Amygdala (tissue), 56 donors: Measurements from ENCODE around the gene WNT3.

Experiments used
- DNase-seq, 56 donors: peaks; one replicate each; lab custom pipeline; 2025; lab: John Stamatoyannopoulos, UW

Gene WNT3

GRCh38 chr17:46789610-46790009 lies 28.9 kb downstream of the WNT3 start:
- no peak for DNase-seq

- DNase-seq = no peak
Measured at GRCh38 chr17:46788796-46789195, 29.7 kb downstream of the WNT3 start.

- DNase-seq = no peak
Measured at GRCh38 chr17:46788300-46788699, 30.2 kb downstream of the WNT3 start.

GRCh38 chr17:46787478-46787877 lies 31.0 kb downstream of the WNT3 start:
- no peak for DNase-seq

GRCh38 chr17:46785696-46786095 lies 32.8 kb downstream of the WNT3 start:
- no peak for DNase-seq

GRCh38 chr17:46783031-46783593 lies 35.4 kb downstream of the WNT3 start:
- no peak for DNase-seq

GRCh38 chr17:46782250-46782953 lies 36.1 kb downstream of the WNT3 start:
- no peak for DNase-seq

GRCh38 chr17:46780003-46780373 lies 38.5 kb downstream of the WNT3 start:
- no peak for DNase-seq

GRCh38 chr17:46777943-46778915 lies 40.3 kb downstream of the WNT3 start:
- peak in 6 of 56 donors; percentile 5 to 22 (median 10) for DNase-seq

- DNase-seq = no peak
Measured at GRCh38 chr17:46776298-46777005, 42.0 kb downstream of the WNT3 start.

GRCh38 chr17:46774108-46774737 lies 44.3 kb downstream of the WNT3 start:
- peak in 1 of 56 donors; percentile 17 for DNase-seq

GRCh38 chr17:46773676-46774075 lies 44.8 kb downstream of the WNT3 start:
- DNase-seq = no peak

- no peak for DNase-seq
Measured at GRCh38 chr17:46773221-46773605, 45.3 kb downstream of the WNT3 start.

GRCh38 chr17:46772475-46773220 lies 45.8 kb downstream of the WNT3 start:
- no peak for DNase-seq

- DNase-seq = peak in 7 of 56 donors; percentile 11 to 42 (median 18)
Measured at GRCh38 chr17:46771561-46772474, 46.7 kb downstream of the WNT3 start.

GRCh38 chr17:46770818-46771560 lies 47.5 kb downstream of the WNT3 start:
- peak in 3 of 56 donors; percentile 17 to 34 (median 28) for DNase-seq

- no peak for DNase-seq
Measured at GRCh38 chr17:46770439-46770817, 48.1 kb downstream of the WNT3 start.
